ENCODE results near the gene UHRF2.
"Not testable (repeated sequence)": the region's sequence is repeated elsewhere in the genome, so short reads cannot be mapped to it uniquely, and the experiment has no call there.

UHRF2 gene, protein sequence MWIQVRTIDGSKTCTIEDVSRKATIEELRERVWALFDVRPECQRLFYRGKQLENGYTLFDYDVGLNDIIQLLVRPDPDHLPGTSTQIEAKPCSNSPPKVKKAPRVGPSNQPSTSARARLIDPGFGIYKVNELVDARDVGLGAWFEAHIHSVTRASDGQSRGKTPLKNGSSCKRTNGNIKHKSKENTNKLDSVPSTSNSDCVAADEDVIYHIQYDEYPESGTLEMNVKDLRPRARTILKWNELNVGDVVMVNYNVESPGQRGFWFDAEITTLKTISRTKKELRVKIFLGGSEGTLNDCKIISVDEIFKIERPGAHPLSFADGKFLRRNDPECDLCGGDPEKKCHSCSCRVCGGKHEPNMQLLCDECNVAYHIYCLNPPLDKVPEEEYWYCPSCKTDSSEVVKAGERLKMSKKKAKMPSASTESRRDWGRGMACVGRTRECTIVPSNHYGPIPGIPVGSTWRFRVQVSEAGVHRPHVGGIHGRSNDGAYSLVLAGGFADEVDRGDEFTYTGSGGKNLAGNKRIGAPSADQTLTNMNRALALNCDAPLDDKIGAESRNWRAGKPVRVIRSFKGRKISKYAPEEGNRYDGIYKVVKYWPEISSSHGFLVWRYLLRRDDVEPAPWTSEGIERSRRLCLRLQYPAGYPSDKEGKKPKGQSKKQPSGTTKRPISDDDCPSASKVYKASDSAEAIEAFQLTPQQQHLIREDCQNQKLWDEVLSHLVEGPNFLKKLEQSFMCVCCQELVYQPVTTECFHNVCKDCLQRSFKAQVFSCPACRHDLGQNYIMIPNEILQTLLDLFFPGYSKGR

GRCh38 chr9:6412487-6413364, at the start of gene UHRF2:
UHRF2 (plus strand) TSS chr9:6413199; CDS start chr9:6413491, 292 bp downstream.
- peak; percentile 96 for DNase-seq

DNA sequence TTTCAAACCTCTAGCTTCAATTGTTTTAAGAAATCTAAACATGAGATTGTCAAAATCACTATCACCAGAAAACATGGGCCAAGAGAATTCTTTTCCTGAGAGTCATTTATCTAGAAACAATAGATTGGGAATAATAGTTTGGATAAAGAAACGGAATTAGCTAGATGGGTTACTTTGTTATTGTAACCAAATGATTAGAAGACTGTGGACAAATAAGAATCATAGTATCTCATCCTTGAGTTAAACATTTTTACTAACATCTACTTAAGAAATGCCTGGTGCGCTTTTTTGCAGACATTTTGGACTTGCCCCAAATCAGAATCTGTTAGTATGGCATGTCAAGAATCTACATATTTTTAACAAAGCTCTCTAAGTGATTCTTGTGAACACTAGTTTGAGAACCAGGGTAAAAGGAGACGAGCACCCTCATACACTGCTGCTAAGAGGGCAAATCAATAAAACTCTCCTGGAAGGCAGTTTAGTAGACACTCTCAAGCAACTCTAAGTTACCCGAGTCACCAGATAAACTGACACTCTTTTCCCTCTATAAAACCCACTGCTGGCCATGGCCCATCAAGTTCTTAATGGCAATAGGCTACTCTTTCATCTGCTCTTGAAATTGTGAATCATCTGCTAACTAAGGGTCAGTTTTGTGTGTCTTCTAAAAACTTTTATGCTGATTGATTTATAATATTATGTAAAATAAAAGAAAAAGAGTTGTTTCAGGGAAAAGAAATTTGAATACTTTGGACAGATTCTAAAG, 45.7 kb upstream of the UHRF2 start:
- no peak for DNase-seq

DNA sequence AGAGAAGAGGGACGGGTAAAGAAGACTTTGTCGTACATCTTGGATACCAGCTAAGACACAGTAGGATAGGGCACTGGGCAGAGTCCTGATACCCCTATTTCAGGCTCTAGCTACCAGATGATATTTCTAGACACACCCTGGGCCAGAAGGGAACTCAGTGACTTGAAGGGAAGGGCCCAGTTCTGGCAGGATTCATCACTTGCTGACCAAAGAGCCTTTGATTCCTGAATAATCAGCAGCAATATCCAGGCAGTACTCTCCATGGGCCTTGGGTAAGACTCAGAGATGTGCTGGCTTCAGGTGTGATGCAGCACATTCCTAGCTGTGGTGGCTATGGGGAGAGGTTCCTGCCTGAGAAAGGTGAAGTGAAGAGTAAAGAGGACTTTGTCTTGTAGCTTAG, 44.2 kb upstream of the UHRF2 start:
- DNase-seq = no peak

GRCh38 chr9:6381477-6382012, 31.5 kb upstream of the UHRF2 start:
- not testable (repeated sequence) for DNase-seq

- DNase-seq = no peak
These were observed 30.3 kb upstream of the UHRF2 start for GRCh38 chr9:6382681-6383080.

GRCh38 chr9:6383551-6384225, 29.3 kb upstream of the UHRF2 start:
- no peak for DNase-seq

DNA sequence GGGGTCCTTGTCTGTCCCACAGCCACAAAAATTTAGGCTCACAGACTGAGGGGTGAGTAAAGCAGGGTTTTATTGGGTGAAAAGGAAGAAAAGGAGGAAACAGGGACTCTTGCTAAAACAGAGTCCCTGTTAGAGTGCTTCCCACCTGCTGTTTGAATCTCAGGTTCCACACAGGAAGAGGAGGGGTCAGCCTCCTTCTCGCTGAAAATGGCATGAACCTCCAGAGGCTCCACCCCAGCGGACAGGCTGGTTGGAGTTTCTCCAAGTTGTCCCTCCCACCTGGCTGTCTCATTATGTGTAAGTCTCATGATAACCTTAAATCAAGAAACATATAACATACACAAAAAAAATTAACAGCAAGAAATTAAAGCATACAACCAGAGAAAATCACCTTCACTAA, 28.3 kb upstream of the UHRF2 start:
- no peak for DNase-seq

DNA sequence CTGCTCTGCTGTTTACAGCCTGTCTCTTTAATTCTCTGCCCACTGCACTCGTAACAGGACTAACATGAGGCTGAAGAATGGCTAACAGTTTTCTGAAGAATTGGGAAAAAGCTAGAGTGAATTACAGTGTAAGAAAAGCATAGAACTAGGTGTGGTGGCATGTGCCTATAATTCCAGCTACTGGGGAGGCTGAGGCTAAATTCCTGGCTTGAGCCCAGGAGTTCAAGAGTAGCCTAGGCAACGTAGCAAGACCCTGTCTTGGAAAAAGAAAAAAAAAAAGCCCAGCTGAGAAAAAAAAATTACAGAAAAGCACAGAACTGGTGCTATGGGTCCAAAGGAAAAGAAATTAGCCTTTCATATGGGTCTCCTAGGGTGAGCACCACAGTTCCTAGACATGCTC, 13.9 kb upstream of the UHRF2 start:
- DNase-seq = no peak

GRCh38 chr9:6405371-6405770, 7.6 kb upstream of the UHRF2 start:
- DNase-seq = no peak

- no peak for DNase-seq
These were observed 5.2 kb upstream of the UHRF2 start for GRCh38 chr9:6407778-6408177.

- DNase-seq = no peak
These were observed 4.7 kb upstream of the UHRF2 start for GRCh38 chr9:6408320-6408719.

- DNase-seq = no peak
These were observed 3.2 kb upstream of the UHRF2 start for GRCh38 chr9:6409811-6410210.

- DNase-seq = no peak
These were observed 2.4 kb upstream of the UHRF2 start for GRCh38 chr9:6410633-6411032.

DNA sequence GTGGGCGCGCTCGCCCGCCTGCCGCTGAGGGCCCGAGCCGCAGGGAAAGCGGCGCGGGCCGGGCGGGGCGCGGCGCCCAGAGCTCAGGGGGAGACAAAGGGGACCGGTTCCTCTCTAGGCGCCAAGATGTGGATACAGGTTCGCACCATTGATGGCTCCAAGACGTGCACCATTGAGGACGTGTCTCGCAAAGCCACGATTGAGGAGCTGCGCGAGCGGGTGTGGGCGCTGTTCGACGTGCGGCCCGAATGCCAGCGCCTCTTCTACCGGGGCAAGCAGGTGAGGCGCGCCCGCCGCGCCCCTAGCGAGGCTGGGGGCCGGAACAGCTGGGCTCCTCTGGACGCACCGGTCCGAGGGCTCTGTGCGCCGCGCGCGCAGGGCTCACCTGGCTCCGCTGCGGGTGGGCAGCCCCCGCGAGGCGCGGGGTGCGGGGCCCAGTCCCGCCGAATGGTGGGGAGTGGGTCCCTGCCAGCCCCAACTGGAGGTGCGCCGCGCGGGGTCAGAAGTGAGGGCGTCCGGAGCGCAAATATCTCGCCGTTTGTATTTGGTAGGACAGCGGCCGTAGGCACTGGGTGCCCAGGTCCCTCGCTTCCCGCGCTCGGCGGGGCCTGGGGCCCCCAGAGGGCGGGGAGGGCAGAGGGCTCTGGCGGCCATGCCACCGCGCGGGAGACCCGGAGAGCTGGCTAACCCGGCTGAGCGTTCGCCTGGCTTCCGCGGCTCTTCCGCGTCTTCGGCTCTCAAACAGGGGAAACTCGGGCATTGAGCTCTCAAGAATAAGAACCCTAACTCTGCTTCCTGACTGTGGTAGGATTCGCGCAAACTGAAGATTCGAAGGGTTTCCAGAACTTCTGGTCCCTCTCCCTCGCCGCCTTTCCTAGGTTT, 607 bp downstream of the UHRF2 start:
- no peak for DNase-seq

DNA sequence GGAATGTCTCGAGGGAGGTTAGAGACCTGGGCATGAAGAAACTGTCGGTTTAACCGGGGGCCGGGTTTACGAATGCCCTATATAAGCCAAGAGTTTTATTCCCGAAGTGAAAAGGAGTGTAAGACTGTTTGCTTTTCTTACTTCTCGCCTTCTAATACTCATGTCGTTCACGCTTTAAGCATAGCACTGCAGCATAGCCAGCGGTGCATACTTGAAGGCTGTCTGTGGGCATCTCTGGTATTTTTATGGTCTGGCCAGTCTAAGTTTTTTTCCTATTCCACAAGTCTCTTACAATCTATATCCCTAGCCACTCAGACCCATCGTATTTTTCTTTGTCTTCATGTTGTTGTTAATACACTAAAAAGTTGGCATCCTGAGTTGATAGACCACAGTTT, 1.2 kb downstream of the UHRF2 start:
- no peak for DNase-seq

- no peak for DNase-seq
These were observed 2.3 kb downstream of the UHRF2 start for GRCh38 chr9:6415266-6415665.

GRCh38 chr9:6417186-6417585, 4.2 kb downstream of the UHRF2 start:
- DNase-seq = no peak

DNA sequence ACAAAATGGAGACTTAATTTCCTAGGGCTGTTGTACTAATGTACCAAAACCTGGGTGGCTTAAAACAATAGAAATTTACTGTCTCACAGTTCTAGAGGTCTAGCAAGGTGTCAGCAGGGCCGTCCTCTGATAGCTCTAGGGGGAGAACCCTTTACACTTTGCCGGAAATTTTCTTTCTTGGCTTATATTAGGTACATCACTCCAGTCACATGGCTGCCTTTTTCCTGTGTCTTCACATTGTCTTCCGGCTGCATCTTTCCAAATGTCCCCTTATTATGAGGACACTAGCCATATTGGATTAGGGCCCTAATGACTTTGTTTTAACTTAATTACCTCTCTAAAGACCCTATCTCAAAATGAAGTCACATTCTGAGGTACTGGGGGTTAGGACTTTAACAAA, 5.8 kb downstream of the UHRF2 start:
- no peak for DNase-seq

GRCh38 chr9:6424940-6425339, 11.9 kb downstream of the UHRF2 start:
- DNase-seq = no peak

DNA sequence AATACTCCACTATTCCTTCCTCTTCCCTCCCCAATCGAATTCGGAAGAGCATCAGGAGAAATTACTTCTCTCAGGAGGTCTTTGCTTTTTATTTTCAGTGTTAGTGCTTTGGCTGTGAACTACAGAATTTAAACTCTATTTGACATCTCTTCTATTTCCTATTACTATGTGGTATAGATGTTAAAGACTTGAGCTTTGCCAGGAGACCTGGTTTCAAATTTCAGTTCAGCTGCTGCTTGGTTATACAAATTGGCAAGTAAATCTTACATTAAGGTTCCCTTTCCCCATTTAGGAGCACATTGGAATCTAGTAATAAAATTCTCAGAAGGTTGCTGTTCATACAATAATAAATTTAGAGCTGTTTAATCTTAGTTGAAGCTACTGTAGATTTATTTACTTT, 13.1 kb downstream of the UHRF2 start:
- DNase-seq = no peak

Measured in NCI-H226 (cell line).